Measurements from ENCODE around the gene ATP2A1.

Gene ATP2A1

DNA sequence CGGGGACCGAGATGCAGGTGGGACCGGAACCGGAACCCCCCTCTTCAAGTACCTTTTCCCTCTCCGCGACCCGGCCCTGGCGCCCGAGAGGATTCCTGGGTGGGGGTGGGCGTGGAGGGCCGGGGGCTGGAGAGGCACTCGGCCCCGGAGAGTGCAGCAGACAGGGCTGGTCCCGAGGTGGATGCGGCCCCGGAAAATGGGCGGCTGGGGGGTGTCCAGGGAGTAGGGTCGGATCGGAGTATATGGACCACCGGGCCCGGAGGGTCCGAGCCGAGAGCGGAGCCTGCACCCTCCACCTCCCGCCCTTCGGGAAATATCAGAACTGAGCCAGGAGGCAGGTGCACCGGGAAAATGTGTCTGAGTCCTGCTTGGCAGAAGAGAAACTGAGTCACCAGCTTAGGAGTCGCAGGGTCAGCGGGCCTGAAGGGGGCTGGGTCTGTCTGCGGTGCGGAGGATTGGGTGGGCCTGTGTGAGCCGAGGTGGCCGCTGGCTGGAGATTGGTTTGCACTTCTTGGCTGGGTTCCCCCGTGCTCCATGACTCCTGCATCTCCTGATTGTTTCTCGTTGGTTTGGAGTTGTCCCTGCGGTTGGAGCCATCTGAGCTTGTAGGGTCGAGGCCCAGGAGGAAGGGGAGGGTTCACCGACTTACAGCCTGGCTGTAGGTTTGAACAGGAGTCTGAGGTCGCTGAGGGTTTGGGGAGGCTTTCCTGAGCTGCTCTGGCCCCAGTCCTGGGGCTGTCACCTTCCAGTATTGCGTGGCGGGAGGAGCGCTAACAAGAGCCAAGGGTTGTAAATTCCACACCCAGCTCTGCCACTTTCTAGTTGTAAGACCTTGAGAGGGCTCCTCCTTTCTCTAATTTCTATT lies 14.1 kb upstream of the ATP2A1 start (continued):
- TF ChIP-seq ZNF677 (tag by site-specific recombination; IDR thresholded peaks at IDR 0.05) (peak; percentile 90), ZNF391 (tag by site-specific recombination; IDR thresholded peaks at IDR 0.05; ENCODE audit: borderline replicate concordance, low read depth) (no peak)
- TF ChIP-seq, protein P1, sequence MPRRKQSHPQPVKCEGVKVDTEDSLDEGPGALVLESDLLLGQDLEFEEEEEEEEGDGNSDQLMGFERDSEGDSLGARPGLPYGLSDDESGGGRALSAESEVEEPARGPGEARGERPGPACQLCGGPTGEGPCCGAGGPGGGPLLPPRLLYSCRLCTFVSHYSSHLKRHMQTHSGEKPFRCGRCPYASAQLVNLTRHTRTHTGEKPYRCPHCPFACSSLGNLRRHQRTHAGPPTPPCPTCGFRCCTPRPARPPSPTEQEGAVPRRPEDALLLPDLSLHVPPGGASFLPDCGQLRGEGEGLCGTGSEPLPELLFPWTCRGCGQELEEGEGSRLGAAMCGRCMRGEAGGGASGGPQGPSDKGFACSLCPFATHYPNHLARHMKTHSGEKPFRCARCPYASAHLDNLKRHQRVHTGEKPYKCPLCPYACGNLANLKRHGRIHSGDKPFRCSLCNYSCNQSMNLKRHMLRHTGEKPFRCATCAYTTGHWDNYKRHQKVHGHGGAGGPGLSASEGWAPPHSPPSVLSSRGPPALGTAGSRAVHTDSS (tag by site-specific recombination; IDR thresholded peaks at IDR 0.05): no peak

DNA sequence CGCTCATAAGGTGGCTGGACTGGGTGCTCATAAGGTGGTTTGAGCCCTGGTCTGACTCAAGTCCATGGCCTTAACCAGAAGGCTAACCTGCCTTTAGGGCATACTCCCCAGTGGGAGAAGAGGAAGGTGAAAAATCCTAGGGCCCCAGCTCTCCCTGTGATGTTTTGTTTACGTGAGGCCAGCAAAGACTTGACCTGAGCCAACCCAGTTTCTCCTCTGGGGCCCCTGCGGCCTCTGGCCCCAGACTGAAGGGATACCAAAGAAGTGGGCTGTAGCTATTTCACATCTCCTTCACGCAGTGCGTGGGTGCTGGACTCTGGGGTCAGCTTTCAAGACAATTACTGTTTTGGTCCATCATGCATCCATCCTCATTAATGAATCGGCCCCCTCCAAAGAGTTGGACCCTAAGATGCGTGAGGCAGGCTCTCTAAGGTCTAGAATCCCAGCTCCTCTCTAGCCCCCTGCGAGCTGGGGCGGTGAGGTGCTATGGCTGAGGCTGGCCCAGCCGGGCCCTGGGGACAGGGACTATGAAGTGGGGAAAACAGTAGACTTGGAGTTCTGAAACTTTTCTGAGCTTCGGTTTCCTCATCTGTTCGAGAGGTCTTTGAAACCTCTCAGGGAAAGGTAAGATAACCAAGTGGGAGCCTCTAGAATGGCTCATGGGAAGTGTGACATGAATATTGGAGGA lies 13.1 kb upstream of the ATP2A1 start:
- Histone ChIP-seq H3K4me1 (ENCODE audit: control insufficient read depth, insufficient read depth, low read length) (no peaks in the 10 kb centered on the region; the same call in 1 of the 2 replicates), H3K4me3 (ENCODE audit: low read depth, low read length) (peak overlapping the region; percentile 99), H3K36me3 (ENCODE audit: control insufficient read depth in 2 of 2, insufficient read depth in 1 of 2, low read length in 2 of 2) (peaks cover 11 to 42% of the 10 kb centered on the region in 2 experiments; a peak in 2 of 3 replicates), H3K9me3 (ENCODE audit: control insufficient read depth, insufficient read depth, low read depth, low read length) (no peaks in the 10 kb centered on the region), H3K27ac (ENCODE audit: extremely low read depth, low read depth, low read length) (no peak overlapping the region)
- ChIA-PET POLR2A (interaction anchor here (1.8 to 5.9 kb wide), 4 partner anchors 8 to 19 kb away, joined by 8 to 72 read pairs (median 12); partner anchors contain the start of gene TUFM), CTCF (interaction anchor here (1.0 to 3.1 kb wide), 3 partner anchors 9 to 80 kb away, joined by 3 to 14 read pairs (median 11); no protein-coding TSS in a partner anchor)
- TF ChIP-seq ZNF777 (tag by site-specific recombination; IDR thresholded peaks at IDR 0.05; ENCODE audit: borderline replicate concordance): no peak
- no peak for TF ChIP-seq ZNF404 (tag by site-specific recombination; IDR thresholded peaks at IDR 0.05)
- TF ChIP-seq ZNF596 (tag by site-specific recombination; IDR thresholded peaks at IDR 0.05): no peak
- no peak for TF ChIP-seq ZSCAN16 (tag by site-specific recombination; IDR thresholded peaks at IDR 0.05)
- TF ChIP-seq ZNF416 (tag by site-specific recombination; IDR thresholded peaks at IDR 0.05): no peak
- TF ChIP-seq ZNF514 (tag by site-specific recombination; IDR thresholded peaks at IDR 0.05): no peak
- TF ChIP-seq ZFP37 (tag by site-specific recombination; IDR thresholded peaks at IDR 0.05): no peak
- TF ChIP-seq ZFP41 (tag by site-specific recombination; IDR thresholded peaks at IDR 0.05; ENCODE audit: borderline replicate concordance): no peak
- no peak for TF ChIP-seq ZBTB26 (tag by site-specific recombination; optimal IDR thresholded peaks at IDR 0.05)
- no peak for TF ChIP-seq ZNF2 (tag by site-specific recombination; IDR thresholded peaks at IDR 0.05)
- TF ChIP-seq, protein P2, sequence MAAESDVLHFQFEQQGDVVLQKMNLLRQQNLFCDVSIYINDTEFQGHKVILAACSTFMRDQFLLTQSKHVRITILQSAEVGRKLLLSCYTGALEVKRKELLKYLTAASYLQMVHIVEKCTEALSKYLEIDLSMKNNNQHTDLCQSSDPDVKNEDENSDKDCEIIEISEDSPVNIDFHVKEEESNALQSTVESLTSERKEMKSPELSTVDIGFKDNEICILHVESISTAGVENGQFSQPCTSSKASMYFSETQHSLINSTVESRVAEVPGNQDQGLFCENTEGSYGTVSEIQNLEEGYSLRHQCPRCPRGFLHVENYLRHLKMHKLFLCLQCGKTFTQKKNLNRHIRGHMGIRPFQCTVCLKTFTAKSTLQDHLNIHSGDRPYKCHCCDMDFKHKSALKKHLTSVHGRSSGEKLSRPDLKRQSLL (tag by site-specific recombination; IDR thresholded peaks at IDR 0.05): no peak
- TF ChIP-seq ZNF560 (tag by site-specific recombination; IDR thresholded peaks at IDR 0.05; ENCODE audit: borderline replicate concordance): no peak
- no peak for TF ChIP-seq ZNF248 (tag by site-specific recombination; IDR thresholded peaks at IDR 0.05)
- TF ChIP-seq FEZF1 (tag by site-specific recombination; IDR thresholded peaks at IDR 0.05): no peak
- no peak for TF ChIP-seq ZNF114 (tag by site-specific recombination; IDR thresholded peaks at IDR 0.05)
